Parathyroid adenoma (tissue), 2 donors: ENCODE results near the gene UAP1L1.

Source experiments
- H2AFZ ChIP-seq: fragments of 300-600 bp; sonication (generic); one replicate; pipeline ENCODE4 v1.7.0; 2017; ENCODE audit warnings: antibody characterized with exemption, mild to moderate bottlenecking
- H3K27ac ChIP-seq: fragments of 300-600 bp; sonication (generic); one replicate; pipeline ENCODE4 v1.7.0; 2017
- H3K27me3 ChIP-seq: fragments of 300-600 bp; sonication (generic); one replicate; pipeline ENCODE4 v1.7.0; 2017; ENCODE audit warnings: low read length; ENCODE audit not compliant: control insufficient read depth, insufficient read depth
- H3K36me3 ChIP-seq: fragments of 300-600 bp; sonication (generic); one replicate; pipeline ENCODE4 v1.7.0; 2017; ENCODE audit warnings: low read length; ENCODE audit not compliant: control insufficient read depth, insufficient read depth
- H3K4me1 ChIP-seq: fragments of 300-600 bp; sonication (generic); one replicate; pipeline ENCODE4 v1.7.0; 2017; ENCODE audit warnings: control low read depth
- H3K4me2 ChIP-seq: fragments of 300-600 bp; sonication (generic); one replicate; pipeline ENCODE4 v1.7.0; 2017; ENCODE audit warnings: low read length
- H3K4me3 ChIP-seq: fragments of 300-600 bp; sonication (generic); one replicate; pipeline ENCODE4 v1.7.0; 2017; ENCODE audit warnings: low read depth, low read length
- H3K79me2 ChIP-seq: fragments of 300-600 bp; sonication (generic); one replicate; pipeline ENCODE4 v1.7.0; 2017; ENCODE audit warnings: control low read depth
- H3K9ac ChIP-seq: fragments of 300-600 bp; sonication (generic); one replicate; pipeline ENCODE4 v1.7.0; 2017; ENCODE audit warnings: mild to moderate bottlenecking
- H3K9me3 ChIP-seq: fragments of 300-600 bp; sonication (generic); one replicate; pipeline ENCODE4 v1.7.0; 2017; ENCODE audit warnings: low read length; ENCODE audit not compliant: control insufficient read depth
- CTCF ChIP-seq: fragments of 300-600 bp; sonication (generic); IDR thresholded peaks from one replicate; pipeline ENCODE4 v1.7.0; 2017; ENCODE audit warnings: antibody characterized with exemption, mild to moderate bottlenecking
- donor health status: primary hyperparathyroidism.

UAP1L1 gene

GRCh38 chr9:137049544-137050449 is 27.5 kb upstream of the UAP1L1 start:
- TF ChIP-seq CTCF = no peak
- H3K79me2 ChIP-seq = no peaks in the 10 kb centered on the region
- no peak overlapping the region for H3K4me2 ChIP-seq
- H3K9ac ChIP-seq = no peak overlapping the region
- H3K9me3 ChIP-seq = no peaks in the 10 kb centered on the region
- H3K4me3 ChIP-seq = no peak overlapping the region
- H3K36me3 ChIP-seq = no peaks in the 10 kb centered on the region
- H3K27me3 ChIP-seq = no peaks in the 10 kb centered on the region
- no peak overlapping the region for H3K27ac ChIP-seq
- no peak overlapping the region for H2AFZ ChIP-seq
- no peaks in the 10 kb centered on the region for H3K4me1 ChIP-seq

- H3K9me3 ChIP-seq = no peaks in the 10 kb centered on the region
- H3K9ac ChIP-seq = no peak overlapping the region
- no peaks in the 10 kb centered on the region for H3K36me3 ChIP-seq
- no peak overlapping the region for H3K4me2 ChIP-seq
- H3K4me3 ChIP-seq = no peak overlapping the region
- no peak overlapping the region for H3K27ac ChIP-seq
- H3K4me1 ChIP-seq = no peaks in the 10 kb centered on the region
- no peak for TF ChIP-seq CTCF
- no peak overlapping the region for H2AFZ ChIP-seq
- no peaks in the 10 kb centered on the region for H3K27me3 ChIP-seq
- no peaks in the 10 kb centered on the region for H3K79me2 ChIP-seq
Observed at GRCh38 chr9:137050570-137050969, 26.7 kb upstream of the UAP1L1 start.

GRCh38 chr9:137051145-137051724 is 26.1 kb upstream of the UAP1L1 start:
- H3K9ac ChIP-seq = no peak overlapping the region
- no peaks in the 10 kb centered on the region for H3K4me1 ChIP-seq
- H2AFZ ChIP-seq = no peak overlapping the region
- no peak for TF ChIP-seq CTCF
- H3K27me3 ChIP-seq = no peaks in the 10 kb centered on the region
- no peaks in the 10 kb centered on the region for H3K79me2 ChIP-seq
- H3K36me3 ChIP-seq = no peaks in the 10 kb centered on the region
- H3K27ac ChIP-seq = no peak overlapping the region
- no peak overlapping the region for H3K4me2 ChIP-seq
- H3K4me3 ChIP-seq = no peak overlapping the region
- H3K9me3 ChIP-seq = no peaks in the 10 kb centered on the region

GRCh38 chr9:137052293-137052692 is 25.0 kb upstream of the UAP1L1 start:
- H3K9ac ChIP-seq = no peak overlapping the region
- H3K27me3 ChIP-seq = no peaks in the 10 kb centered on the region
- H3K4me3 ChIP-seq = no peak overlapping the region
- H3K79me2 ChIP-seq = no peaks in the 10 kb centered on the region
- H3K9me3 ChIP-seq = no peaks in the 10 kb centered on the region
- H3K4me2 ChIP-seq = no peak overlapping the region
- H3K36me3 ChIP-seq = no peaks in the 10 kb centered on the region
- H3K27ac ChIP-seq = no peak overlapping the region
- no peak overlapping the region for H2AFZ ChIP-seq
- no peaks in the 10 kb centered on the region for H3K4me1 ChIP-seq
- no peak for TF ChIP-seq CTCF
